PC-3 (cell line): ENCODE measurements around the gene FCN2.

Source experiments
- CTCF ChIP-seq: fragments of 300-600 bp; sonication (generic); conservative IDR thresholded peaks from 2 replicates; pipeline ENCODE4 v1.5.1; 2017; ENCODE audit warnings: antibody characterized with exemption, low read depth, mild to moderate bottlenecking, low read length
- EZH2 ChIP-seq: fragments of 300-600 bp; sonication (generic); IDR thresholded peaks from one replicate; pipeline ENCODE4 v1.6.1; 2017; ENCODE audit warnings: antibody characterized with exemption, mild to moderate bottlenecking, low read length; ENCODE audit not compliant: unreplicated experiment

- TF ChIP-seq CTCF (no peak), EZH2 (no peak)
Measured at GRCh38 chr9:134922066-134922931, 41.7 kb downstream of the FCN2 start.
